GM19240 (cell line): ENCODE data around the gene CNTN1.

Source experiments
- DNase-seq: peaks from one replicate; pipeline ENCODE4 v3.0.0; 2011; ENCODE audit warnings: low spot score; ENCODE audit not compliant: insufficient read length

Gene CNTN1

GRCh38 chr12:41101806-41102205 is 409.6 kb downstream of the CNTN1 start:
- no peak for DNase-seq

DNA sequence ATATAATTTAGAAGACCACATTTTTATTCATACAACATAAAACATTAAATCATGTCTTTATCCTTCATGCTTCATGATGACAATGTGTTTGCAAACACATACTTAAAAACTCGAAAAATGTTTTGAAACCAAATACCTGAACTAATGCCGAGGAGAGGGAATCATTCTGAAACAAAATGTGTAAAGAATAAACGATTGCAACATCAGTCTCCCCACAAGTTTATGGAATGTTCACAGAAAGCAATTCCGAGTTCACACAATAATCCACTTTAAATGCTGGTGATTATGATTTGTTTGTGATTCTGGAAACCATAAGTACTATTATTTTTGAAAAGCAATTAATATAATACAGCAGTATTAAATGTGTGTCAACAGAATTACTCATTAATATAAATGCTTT is 411.4 kb downstream of the CNTN1 start:
- no peak for DNase-seq

- no peak for DNase-seq
These were observed 414.1 kb downstream of the CNTN1 start for GRCh38 chr12:41106315-41106714.

- DNase-seq, result no peak
These were observed 415.8 kb downstream of the CNTN1 start for GRCh38 chr12:41108032-41108431.

DNA sequence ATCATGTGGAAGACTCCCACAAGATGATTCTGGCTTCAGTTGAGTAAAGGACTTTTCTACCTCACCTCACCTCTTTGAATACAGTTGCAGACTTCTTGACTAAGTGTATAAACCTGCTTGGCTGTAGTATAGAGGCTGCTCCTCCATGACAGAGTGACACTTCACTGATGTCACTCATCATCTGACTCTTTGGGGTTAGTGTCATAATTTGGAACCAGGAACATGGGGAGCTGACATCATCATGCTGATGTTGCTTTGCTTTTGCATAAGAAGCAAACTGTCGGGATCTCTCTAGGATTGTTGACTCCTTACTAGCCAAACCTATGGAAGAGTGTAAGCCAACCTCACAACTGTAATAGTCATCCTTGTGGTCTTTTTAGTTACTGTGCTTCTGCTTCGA is 420.7 kb downstream of the CNTN1 start:
- no peak for DNase-seq

DNA sequence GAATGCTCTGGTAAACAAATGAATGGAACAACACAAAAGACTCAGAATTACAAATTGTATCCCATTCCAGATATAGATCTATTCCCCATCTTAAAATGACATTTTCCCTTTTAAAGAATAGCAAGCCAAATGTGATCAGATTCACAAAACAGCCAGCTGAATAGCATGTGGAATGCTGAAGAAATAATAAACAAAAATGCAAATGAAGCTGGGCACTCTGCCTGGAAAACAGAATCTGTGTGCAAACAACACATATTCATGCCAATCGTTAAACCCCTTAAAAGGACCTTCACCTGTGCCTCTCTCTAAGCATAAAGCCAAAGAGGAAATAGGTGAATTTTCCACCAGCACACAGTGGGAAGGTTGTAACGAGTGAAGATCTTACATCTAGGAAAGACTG is 428.0 kb downstream of the CNTN1 start:
- DNase-seq, result no peak

- DNase-seq, result no peak
These were observed 429.1 kb downstream of the CNTN1 start for GRCh38 chr12:41121374-41121773.
